NK-92 (cell line): ENCODE results near the gene FKBP2.
A peak's percentile ranks its signal among the peaks of the same experiment; 100 is the strongest.

ENCODE experiments used
- DNase-seq: peaks from one replicate; lab custom pipeline; 2025; ENCODE audit not compliant: unreplicated experiment; lab: John Stamatoyannopoulos, UW

Gene FKBP2

DNA sequence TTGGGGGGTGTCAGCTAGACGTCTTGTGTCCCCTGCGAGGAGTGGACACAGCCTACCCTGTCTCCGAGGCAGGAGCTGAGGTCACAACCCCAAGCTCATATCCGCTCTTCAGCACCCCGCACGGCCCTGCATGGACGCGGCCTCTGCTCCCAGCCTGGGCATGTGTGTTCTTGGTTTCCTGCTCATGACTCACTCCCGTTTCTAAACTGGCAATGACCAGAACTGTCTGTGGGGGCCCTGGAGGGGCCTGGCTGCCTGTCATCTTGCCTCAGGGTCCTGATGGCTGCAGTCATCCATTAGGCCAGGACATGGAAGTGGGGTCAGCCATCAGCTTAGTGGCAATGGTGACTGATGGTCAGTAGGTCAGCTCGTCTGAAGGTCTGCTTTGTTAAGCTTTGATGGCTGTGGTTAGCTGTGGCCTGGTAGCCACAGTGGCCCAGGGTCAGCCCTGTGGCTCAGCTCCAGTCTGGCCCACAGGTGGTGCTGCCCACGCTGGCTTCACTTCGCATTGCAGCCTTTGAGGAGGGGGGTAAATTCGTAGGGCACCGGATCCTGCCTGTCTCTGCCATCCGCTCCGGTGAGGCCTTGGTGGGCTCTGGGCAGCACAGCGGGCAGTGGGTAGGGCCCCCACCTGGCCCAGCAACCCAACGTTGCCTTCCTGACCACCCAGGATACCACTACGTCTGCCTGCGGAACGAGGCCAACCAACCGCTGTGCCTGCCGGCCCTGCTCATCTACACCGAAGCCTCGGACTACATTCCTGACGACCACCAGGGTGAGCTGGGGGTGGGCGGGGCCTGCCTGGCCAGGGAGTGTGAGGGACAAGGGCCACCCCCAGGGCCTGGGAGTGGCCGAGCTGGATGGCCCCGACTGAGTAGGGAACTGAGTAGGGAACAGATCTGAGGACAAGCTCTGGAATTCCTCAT, 22.4 kb downstream of the FKBP2 start:
- no peak for DNase-seq

DNA sequence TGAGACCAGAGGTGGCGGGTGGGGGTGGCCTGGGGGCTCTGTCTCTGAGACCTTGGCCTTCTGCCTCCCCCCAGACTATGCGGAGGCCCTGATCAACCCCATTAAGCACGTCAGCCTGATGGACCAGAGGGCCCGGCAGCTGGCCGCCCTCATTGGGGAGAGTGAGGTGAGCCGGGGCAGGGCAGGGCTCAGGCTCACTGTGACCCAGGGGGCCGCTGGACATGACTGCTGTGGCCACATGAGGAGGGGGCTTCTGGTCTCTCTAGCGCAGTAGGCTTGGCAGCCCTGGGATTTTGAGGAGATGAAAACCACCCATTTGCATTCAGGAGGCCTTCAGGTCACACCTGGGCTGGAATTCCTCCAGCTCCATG, 23.0 kb downstream of the FKBP2 start:
- DNase-seq = no peak

DNA sequence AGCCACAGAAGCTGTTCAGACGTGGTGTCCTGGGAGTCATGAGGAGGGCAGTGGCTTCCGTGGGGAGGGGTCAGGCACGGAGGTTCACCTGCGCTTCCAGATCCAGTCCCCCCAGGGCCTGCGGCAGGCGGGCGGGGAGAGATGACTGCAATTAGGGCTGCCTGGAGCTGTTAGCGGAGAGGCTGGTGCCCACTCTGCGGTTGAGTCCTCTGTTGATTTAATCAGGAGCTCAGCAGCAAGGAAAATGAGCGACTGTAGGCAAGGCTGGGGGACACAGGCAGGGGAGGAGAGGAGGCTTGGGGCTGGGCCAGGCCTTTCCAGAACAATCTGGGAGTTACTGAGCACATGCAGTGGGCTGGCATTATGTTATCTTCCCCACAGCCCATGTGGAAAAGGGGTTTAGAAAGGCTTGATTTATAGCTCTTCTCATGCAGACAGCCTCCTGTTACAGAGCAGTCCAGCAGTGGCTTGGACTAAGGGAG, 23.5 kb downstream of the FKBP2 start:
- DNase-seq = no peak

DNA sequence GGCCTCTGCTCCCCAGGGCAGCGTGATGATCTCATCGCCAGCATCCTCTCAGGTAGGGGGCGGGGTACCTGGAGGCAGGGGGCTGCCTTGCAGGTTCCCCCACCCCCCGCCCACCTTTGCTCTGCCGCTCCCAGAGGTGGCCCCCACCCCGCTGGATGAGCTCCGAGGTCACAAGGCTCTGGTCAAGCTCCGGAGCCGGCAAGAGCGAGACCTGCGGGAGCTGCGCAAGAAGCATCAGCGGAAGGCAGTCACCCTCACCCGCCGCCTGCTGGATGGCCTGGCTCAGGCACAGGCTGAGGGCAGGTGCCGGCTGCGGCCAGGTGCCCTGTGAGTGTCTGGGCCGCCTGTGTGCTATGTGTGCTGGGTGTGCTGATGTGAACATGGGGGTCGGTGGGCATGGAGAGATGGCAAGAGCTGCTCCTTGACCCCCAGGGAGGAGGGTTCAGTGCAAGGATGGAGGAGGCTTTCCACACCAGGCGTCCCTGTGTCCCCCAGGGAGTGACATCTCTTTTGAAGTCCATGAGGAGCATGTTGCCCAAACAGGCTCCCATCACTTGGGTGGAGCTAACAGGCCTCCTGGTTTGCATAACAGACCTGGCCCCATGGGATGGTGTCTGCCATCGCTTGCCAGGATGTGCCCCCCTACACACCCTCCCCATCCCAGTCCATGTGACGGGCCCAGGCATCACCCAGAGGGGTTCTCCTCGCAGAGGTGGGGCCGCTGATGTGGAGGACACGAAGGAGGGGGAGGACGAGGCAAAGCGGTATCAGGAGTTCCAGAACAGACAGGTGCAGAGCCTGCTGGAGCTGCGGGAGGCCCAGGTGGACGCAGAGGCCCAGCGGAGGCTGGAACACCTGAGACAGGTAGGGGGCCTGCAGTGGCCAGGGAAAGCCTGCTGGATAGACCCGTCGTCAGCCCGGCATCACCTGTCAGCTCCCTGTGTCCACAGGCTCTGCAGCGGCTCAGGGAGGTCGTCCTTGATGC, 24.6 kb downstream of the FKBP2 start:
- no peak for DNase-seq

DNA sequence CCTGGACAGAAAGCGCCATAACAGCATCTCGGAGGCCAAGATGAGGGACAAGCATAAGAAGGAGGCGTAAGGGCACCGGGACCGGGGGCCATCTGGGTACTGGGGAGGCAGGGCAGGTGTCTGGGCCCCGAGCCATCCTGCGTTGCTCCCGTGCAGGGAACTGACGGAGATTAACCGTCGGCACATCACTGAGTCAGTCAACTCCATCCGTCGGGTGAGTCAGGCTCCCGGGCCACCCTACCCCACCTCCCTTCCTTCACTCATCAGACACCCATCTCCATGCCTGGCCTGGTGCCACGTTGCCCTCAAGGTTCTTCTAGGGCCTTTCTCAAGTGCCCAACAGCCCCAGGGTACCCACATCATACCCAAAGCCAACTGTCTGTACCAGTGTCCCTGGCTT, 25.4 kb downstream of the FKBP2 start:
- DNase-seq = no peak

DNA sequence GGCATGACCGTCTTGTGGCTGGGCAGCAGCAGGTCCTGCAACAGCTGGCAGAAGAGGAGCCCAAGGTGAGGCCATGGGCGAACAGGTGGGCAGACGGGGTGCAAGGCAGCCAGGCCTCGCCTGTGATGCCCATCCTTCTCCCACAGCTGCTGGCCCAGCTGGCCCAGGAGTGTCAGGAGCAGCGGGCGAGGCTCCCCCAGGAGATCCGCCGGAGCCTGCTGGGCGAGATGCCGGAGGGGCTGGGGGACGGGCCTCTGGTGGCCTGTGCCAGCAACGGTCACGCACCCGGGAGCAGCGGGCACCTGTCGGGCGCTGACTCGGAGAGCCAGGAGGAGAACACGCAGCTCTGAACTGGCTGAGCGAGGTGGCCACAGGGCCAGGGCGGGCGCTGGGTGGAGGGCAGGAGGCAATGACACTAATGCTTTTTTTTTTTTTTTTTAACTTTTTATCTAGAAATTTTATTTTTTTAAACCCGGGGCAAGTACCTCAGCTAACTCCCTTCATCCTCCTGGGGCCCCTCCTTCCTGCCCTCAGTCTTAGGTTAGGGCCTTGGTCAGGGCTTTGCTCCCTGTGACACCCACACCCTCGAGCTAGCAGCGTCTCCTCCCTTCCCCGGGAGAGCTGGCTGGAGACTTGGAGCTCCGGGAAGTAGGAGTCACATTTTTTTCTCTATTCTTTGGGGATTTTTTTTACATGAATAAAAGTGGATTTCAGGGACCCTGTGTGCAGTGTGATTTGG, 26.5 kb downstream of the FKBP2 start:
- no peak for DNase-seq

DNA sequence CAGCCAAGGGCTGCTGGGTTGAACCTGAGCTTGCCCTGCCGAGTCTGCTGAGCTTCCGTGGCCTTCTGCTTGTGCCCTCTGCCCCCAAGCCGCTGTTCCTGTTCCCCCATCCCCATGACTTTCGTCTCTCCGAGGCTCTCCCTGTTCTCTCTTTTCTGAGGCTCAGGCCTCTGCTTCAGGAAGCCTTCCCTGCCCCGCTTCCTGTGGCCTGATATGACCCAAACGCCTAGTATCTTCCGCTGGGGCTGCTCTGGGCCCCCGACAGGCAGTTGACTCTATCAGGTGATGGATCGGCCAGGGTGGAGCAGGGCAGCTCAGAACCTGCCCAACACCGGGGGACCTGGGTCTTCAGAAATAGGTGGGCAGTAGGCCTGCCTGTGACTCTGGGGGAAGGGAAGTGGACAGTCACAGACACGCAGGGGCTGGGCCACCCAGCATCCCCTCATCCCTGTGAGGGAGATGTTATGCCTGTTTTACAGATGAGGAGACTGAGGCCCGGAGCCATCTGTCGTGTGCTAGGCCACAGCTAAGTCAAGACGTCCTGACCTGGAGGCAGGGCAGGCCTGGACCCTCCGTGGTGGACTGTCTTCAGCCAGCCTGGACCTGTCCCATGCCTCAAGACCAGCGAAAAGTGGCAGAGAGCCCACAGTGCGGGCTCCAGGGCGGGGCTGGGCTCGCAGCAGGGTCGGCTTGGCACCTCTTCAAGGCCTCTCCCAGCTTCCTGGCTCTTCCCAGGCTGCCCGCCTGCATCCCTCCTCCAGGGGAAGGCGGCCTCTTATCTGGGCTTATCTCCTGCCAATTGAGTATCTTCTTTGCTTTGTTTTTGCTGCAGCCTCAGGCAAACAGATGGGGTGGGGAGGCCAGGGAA, 27.4 kb downstream of the FKBP2 start:
- no peak for DNase-seq

DNA sequence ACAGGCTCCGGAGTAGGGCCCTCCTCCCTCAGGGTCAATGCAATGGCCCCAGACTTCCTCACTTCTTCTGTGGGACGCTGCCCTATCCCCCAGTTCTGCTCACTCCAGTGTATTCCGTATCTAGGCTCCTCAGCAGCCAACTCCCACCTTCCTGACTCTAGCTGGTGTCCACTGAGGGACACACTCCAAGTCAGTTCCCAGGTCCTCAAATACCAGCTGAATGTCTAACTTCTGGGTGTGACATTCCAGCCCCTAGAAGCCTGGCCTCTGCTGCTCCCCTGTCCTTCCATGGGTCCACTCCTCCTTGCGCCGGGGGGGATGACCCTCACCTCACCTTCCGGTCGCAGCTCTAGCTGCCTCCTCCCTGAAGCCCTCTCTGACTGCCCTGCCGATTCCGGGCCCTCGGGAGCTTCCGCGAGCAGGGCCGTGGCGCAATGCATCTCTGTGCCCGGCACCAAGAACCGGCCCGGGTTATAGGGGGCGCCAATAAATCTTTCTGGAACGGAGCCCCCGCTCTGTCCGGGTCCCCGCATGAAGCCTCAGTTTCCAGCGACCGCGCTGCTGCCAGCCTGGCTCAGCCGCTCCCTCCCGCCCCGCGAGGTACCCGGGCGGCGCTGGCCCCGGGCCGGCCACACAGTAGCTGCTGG, 28.1 kb downstream of the FKBP2 start:
- DNase-seq = no peak

DNA sequence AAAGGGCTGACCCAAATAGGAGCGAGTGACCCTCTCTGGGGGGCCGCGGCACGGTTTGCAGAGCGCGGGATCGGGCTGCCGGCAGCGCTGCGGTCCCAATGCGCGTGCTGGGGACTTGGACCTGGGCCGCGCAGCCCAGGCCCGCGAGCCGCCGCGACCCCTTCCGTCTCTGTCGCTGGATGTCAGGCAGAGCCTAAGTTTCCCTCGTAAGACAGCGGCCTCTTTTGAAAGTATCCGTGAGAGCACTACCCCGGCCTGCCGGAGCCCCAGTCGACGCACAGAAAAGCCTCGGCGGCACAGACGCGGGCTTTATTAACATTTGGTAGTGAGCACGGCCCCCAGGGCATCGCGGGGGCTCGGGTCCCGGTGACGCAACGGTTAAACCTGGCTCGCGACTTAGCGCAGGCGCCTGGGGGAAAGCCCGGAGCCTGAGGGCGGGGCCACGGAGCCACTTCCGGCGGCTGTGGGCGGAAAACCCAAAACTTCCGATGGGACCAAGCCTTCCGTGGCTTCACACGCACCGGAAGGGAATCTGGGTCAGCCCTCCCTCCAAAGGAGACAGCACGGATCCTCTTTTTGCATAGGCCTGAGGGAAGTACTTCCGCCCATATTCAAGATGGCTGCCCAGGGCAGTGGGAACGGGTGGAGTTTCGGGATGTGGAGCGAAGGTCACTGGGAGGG, 28.8 kb downstream of the FKBP2 start:
- DNase-seq = peak; percentile 81

DNA sequence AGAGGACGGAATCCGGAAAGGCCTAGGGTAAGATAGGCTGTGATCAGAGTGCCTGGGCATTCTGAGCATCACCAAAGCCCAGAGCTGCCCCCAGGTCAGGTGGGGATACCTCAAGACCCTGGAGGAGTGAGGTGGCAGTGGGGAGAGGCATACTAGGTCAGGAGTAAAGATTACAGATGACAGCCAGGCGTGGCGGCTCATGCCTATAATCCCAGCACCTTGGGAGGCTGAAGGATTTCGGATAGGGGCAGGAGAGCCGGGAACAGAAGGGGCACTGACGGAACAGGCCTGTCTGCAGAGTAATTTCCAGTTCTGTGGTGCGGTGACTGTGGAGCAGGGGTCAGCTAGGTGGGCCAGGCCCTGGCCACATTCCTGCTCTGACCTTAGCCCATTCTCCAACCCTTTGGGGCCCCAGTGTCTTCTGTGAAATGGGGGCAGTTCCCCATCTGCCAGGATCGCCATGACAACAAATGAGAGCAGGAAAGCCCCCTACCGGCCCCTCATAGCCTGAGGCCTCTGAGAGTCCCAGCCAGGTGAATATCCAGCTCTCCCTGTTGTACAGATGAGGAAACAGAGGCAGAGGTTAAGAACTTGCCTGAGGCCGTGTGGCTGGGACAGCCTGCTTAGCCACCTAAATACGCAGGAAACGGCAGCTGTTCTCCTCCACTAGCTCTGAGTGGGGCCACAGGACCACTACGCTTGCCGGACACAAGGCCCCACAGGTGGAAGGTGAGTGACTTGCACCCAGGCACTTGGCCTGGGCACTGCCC, 34.3 kb downstream of the FKBP2 start:
- DNase-seq = no peak

DNA sequence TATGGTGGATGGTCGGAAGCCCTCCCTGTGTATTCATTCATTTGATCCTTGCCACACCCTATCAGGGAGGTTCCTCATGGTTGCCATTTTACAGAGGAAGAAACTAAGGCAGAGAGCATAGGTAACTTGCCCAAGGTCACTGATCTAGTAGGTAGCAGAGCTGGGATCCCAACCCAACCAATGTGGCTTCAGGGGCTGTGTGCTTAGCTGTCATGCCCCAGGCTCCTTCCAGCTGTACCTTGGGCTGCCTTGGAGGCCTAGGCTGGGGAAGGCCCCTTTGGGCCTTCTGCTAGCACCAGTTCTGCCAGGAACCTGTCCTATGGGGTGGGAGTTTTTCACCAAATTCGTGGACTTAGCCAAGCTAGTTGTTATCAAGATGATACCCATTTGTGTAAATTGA, 34.9 kb downstream of the FKBP2 start:
- no peak for DNase-seq

DNA sequence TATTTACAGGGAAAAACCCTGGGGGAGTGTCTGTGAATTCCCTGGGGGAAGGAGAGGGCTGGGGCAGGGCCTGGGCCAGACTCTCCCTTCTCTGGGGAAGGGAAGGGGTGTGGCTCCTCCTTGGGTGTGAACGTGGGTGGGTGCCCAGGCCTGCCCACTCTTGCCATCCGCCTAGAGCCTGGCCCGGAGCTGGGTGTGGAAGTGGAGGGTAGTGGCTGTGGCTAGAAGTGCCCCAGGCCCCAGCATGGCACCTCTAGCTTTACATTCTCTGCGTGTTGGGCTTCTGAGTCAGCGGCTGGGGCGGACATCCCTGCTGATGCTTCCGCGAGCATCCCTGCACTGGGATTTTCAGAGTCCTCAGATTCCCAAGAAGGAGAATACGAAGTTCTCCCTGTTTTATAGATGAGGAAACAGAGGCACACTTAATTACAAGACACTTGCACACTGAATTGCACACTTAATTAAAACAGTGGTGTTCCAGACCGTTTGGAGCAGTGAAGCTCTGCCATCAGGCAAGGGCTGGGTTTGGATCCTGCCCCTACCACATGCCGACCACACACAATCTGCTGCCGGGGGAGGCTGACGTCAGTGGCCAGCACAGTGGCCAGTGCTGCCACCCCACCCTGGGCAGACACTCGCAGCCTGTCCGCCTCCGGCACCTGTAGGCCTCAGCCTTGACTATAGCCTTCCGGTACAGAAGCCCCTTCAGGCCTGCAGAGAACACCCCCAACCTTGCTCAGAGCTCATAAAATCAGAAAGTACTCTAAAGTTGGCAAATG, 35.9 kb downstream of the FKBP2 start:
- DNase-seq = no peak

DNA sequence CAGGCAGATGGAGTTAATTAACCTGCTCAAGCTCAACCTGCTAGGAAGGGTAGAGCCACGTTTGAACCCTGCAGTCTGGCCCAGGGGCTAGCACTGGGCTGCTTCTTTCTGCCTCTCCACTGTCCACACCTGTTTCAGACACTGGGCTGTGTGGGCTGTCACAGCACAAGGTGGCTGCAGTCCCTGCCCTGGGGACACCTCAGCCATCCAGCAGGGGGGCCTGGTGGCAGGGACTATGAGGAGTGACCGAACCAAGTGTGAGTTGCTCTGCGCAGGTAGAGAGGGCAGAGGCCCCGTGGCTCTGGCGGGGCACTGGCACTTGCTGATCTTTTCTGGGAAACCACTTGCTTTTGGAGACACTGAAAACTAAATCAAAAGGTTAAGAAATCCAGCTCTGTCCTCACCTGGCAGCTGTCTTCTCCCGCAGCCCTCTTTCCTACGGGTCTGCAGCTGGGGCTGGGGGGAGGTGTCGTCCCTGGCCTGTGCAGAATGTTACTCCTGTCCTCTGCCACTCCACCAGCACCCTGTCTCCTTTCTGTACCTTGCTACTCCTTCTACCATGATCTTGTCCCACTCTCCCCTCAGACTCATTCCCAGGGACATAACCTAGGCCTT, 37.8 kb downstream of the FKBP2 start:
- no peak for DNase-seq

DNA sequence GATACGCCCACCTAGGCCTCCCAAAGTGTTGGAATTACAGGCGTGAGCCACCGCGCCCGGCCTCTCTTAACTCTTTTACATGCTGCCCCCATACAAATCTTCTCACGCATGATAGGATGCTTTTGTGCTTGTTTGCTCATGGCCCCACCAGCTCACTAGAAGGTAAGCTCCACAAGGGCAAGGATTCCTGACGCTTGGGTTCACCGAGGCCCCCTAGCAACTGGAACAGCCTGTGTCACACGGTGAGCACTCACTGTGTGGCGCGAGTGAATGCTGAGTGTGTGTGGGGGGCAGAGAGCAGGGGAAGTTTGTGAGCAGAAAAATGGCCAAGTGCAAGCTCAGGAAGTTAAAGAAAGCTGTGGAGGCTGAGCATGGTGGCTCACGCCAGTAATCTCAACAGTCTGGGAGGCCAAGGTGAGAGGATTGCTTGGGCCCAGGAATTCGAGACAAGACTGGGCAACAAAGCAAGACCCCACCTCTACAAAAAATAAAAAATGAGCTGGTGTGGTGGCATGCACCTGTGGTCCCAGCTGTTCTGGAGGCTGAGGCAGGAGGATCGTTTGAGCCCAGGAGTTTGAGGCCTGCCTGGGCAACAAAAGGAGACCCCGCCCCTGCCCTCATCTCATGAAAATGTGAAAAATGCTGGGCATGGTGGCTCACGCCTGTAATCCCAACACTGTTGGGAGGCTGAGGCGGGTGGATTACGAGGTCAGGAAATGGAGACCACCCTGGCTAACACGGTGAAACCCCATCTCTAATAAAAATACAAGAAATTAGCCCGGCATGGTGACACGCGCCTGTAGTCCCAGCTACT, 41.3 kb downstream of the FKBP2 start:
- no peak for DNase-seq

DNA sequence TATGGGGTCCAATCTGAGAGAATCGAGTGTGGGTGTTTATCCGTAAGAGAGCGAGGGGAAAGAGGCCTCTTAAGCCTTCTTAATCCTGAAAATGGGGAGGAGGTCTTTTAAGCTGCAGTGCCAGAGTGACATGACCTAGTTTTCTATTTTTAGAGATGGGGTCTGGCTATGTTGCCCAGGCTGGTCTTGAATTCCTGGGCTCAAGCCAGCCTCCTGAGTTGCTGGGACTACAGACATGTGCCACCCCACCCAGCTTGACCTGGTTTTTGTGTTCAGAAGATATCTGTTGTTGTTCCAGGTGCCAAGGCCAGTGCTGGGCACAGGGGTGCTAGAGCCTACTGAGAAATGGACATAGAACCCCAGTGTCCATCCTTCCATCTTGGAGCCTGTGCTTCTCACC, 42.2 kb downstream of the FKBP2 start:
- no peak for DNase-seq
